ENCODE measurements around the gene NFIB. TPM values are rescaled to one million over a fixed set of nuclear protein-coding genes. Genes with fewer than 3 reads are reported as not detected.
A peak's percentile ranks its signal among the peaks of the same experiment; 100 is the strongest.

Gene NFIB
- total RNA-seq, 1 experiment from 2014 or later = 35.1 TPM

DNA sequence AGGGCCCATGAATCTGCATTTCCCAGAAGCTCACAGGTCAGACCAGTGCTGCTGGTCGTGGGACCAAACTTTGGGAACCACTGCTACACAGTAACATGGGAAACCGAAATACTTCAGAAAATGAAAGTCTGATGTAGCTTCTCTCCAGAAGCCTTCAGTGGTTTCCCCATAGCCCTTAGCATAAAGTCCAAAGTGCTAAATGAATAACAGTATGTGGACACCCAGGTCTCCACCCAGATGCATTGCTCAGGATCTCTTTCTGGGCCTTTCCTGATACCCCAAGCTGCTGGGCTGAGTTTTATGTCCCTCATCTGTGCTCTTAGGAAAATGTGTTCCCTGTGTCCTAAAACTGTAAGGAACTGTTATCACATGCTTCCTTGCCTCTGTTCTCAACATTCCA, 100.4 kb downstream of the NFIB start:
- intact Hi-C loops (cut with micrococcal nuclease; ENCODE audit: unreplicated experiment) = no loop called here

DNA sequence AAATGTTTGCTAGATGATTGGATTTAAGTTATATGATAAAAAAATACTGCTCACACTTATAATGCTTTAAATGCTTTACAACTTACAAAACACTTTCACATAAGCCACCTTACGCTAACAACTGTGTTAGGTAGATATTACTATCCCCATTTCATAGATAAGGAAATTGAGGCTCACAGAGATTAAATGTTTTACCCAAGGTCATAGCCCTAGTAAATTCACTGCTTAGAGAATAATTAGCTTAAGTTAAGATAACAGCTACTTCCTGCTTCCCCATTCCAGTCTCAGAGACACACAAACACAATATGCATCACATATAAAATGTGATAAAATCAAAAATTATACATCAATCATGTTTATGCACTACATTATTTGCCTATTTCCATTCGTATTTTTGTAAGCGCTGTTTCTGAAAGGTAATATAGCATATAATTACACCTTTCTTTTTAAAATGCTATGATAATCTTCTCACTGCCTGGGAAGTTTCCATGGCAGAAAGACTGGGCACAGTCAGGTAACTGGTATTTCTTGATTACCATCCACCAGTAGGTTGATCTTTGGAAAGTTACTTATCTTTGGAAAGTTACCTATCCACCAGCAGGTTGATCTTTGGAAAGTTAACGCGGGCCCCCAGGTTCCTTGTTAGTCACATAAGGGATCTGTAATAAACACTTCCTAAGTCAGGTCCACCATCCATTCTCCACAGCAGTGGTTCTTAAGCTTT, 101.1 kb downstream of the NFIB start:
- Histone ChIP-seq H3K79me2 (ENCODE audit: low read depth) (peaks cover 56% of the 10 kb centered on the region), H3K4me3 (no peak overlapping the region), H3K36me3 (ENCODE audit: low read depth) (no peaks in the 10 kb centered on the region), H3K9me2 (ENCODE audit: insufficient read depth) (no peaks in the 10 kb centered on the region), H3K4me1 (replicated peaks; ENCODE audit: insufficient read depth) (peaks cover 42% of the 10 kb centered on the region), H4K20me1 (ENCODE audit: insufficient read depth) (no peaks in the 10 kb centered on the region), H3F3A (ENCODE audit: insufficient read depth, low read depth) (peaks cover 19% of the 10 kb centered on the region), H3K4me2 (peak overlapping the region; percentile 26), H3K9me3 (ENCODE audit: insufficient read depth, low read depth) (no peaks in the 10 kb centered on the region), H2AFZ (no peak overlapping the region), H3K27ac (peak overlapping the region; percentile 72), H3K27me3 (ENCODE audit: insufficient read depth, low read depth) (no peaks in the 10 kb centered on the region)
- no peak for TF ChIP-seq EZH2 (IDR thresholded peaks at IDR 0.05; ENCODE audit: low read depth)
- no peak for TF ChIP-seq CTCF (conservative IDR thresholded peaks at IDR 0.05)
- intact Hi-C loops (cut with micrococcal nuclease; ENCODE audit: unreplicated experiment) = no loop called here
- BruUV-seq (replicated peaks) = no TSS peak
- POLR2A ChIA-PET (ENCODE audit: unreplicated experiment) = no interaction called here
- peak in 1 of 2 experiments; percentile 69 for DNase-seq
- CTCF ChIA-PET = interaction anchor here (0.6 kb wide), 1 partner anchor 229 kb away, joined by 3 read pairs; no protein-coding TSS in a partner anchor

More for the DNA sequence above, 100.4 kb downstream of the NFIB start:
- H3F3A ChIP-seq (ENCODE audit: insufficient read depth, low read depth) = peaks cover 19% of the 10 kb centered on the region
- TF ChIP-seq EZH2 (IDR thresholded peaks at IDR 0.05; ENCODE audit: low read depth) = no peak
- TF ChIP-seq CTCF (conservative IDR thresholded peaks at IDR 0.05) = no peak
- POLR2A ChIA-PET (ENCODE audit: unreplicated experiment) = no interaction called here
- peak overlapping the region; percentile 72 for H3K27ac ChIP-seq
- CTCF ChIA-PET = interaction anchor here (0.6 kb wide), 1 partner anchor 786 kb away, joined by 5 read pairs; no protein-coding TSS in a partner anchor
- H3K79me2 ChIP-seq (ENCODE audit: low read depth) = peaks cover 58% of the 10 kb centered on the region
- H2AFZ ChIP-seq = no peak overlapping the region
- H3K4me2 ChIP-seq = peak overlapping the region; percentile 26; the same call in 1 of the 2 replicates
- no peak for DNase-seq
- no peaks in the 10 kb centered on the region for H3K36me3 ChIP-seq (ENCODE audit: low read depth)
- no peaks in the 10 kb centered on the region for H4K20me1 ChIP-seq (ENCODE audit: insufficient read depth)
- H3K4me1 ChIP-seq (replicated peaks; ENCODE audit: insufficient read depth) = peaks cover 42% of the 10 kb centered on the region
- no peaks in the 10 kb centered on the region for H3K9me2 ChIP-seq (ENCODE audit: insufficient read depth)
- H3K4me3 ChIP-seq = no peak overlapping the region
- no peaks in the 10 kb centered on the region for H3K27me3 ChIP-seq (ENCODE audit: insufficient read depth, low read depth)
- H3K9me3 ChIP-seq (ENCODE audit: insufficient read depth, low read depth) = no peaks in the 10 kb centered on the region
- no TSS peak for BruUV-seq (replicated peaks)

GRCh38 chr9:14212077-14212476, 101.9 kb downstream of the NFIB start:
- peaks cover 19% of the 10 kb centered on the region for H3F3A ChIP-seq (ENCODE audit: insufficient read depth, low read depth)
- POLR2A ChIA-PET (ENCODE audit: unreplicated experiment) = no interaction called here
- DNase-seq = no peak
- no TSS peak for BruUV-seq (replicated peaks)
- H4K20me1 ChIP-seq (ENCODE audit: insufficient read depth) = no peaks in the 10 kb centered on the region
- H3K4me2 ChIP-seq = peak overlapping the region; percentile 23
- H3K27ac ChIP-seq = peak overlapping the region; percentile 72
- H3K79me2 ChIP-seq (ENCODE audit: low read depth) = peaks cover 54% of the 10 kb centered on the region
- no peaks in the 10 kb centered on the region for H3K36me3 ChIP-seq (ENCODE audit: low read depth)
- no peaks in the 10 kb centered on the region for H3K9me2 ChIP-seq (ENCODE audit: insufficient read depth)
- H3K27me3 ChIP-seq (ENCODE audit: insufficient read depth, low read depth) = no peaks in the 10 kb centered on the region
- peaks cover 43% of the 10 kb centered on the region for H3K4me1 ChIP-seq (replicated peaks; ENCODE audit: insufficient read depth)
- no peaks in the 10 kb centered on the region for H3K9me3 ChIP-seq (ENCODE audit: insufficient read depth, low read depth)
- intact Hi-C loops (cut with micrococcal nuclease; ENCODE audit: unreplicated experiment) = no loop called here
- H3K4me3 ChIP-seq = no peak overlapping the region
- TF ChIP-seq CTCF (conservative IDR thresholded peaks at IDR 0.05) = no peak
- TF ChIP-seq EZH2 (IDR thresholded peaks at IDR 0.05; ENCODE audit: low read depth) = no peak
- no peak overlapping the region for H2AFZ ChIP-seq
- CTCF ChIA-PET = interaction anchor here (0.6 kb wide), 1 partner anchor 230 kb away, joined by 3 read pairs; no protein-coding TSS in a partner anchor

All from PC-9 (cell line).